ENCODE data around the gene KCNQ5.

GRCh38 chr6:73017476-73017875 lies 395.6 kb downstream of the KCNQ5 start:
- TF ChIP-seq CTCF (optimal IDR thresholded peaks at IDR 0.05 in 1 of 3, IDR thresholded peaks at IDR 0.05 in 1 of 3, conservative IDR thresholded peaks at IDR 0.05 in 1 of 3; ENCODE audit: extremely low read depth in 1 of 3, insufficient read depth in 2 of 3, low read length in 3 of 3) (no peak), EZH2 (IDR thresholded peaks at IDR 0.05; ENCODE audit: low read length) (no peak)

Measured in keratinocyte (primary cell).